Hematopoietic multipotent progenitor cell treated with erythropoietin and hydrocortisone succinate and interleukin-3 and kit ligand, for 17 days (in vitro differentiated cells): ENCODE data around the gene KSR1.

Source experiments
- DNase-seq: peaks from one replicate; pipeline ENCODE4 v3.0.0-alpha.2; 2015; ENCODE audit warnings: low spot score

KSR1 gene

GRCh38 chr17:27473748-27474609, 17.7 kb downstream of the KSR1 start:
- peak; percentile 93 for DNase-seq

GRCh38 chr17:27475070-27475673, 18.9 kb downstream of the KSR1 start:
- no peak for DNase-seq

GRCh38 chr17:27475981-27476895, 20.0 kb downstream of the KSR1 start:
- no peak for DNase-seq

GRCh38 chr17:27477050-27477888, 21.0 kb downstream of the KSR1 start:
- DNase-seq, result no peak

GRCh38 chr17:27477971-27478684, 21.9 kb downstream of the KSR1 start:
- no peak for DNase-seq

- no peak for DNase-seq
Observed at GRCh38 chr17:27478901-27479538, 22.8 kb downstream of the KSR1 start.

GRCh38 chr17:27479838-27480237, 23.6 kb downstream of the KSR1 start:
- no peak for DNase-seq

GRCh38 chr17:27480699-27481098, 24.5 kb downstream of the KSR1 start:
- no peak for DNase-seq

GRCh38 chr17:27481327-27481726, 25.1 kb downstream of the KSR1 start:
- no peak for DNase-seq

GRCh38 chr17:27485125-27485524, 28.9 kb downstream of the KSR1 start:
- DNase-seq, result no peak

- DNase-seq, result no peak
Observed at GRCh38 chr17:27485716-27486495, 29.7 kb downstream of the KSR1 start.

GRCh38 chr17:27486741-27487140, 30.5 kb downstream of the KSR1 start:
- no peak for DNase-seq

- no peak for DNase-seq
Observed at GRCh38 chr17:27488231-27488630, 32.0 kb downstream of the KSR1 start.

GRCh38 chr17:27489045-27489715, 32.9 kb downstream of the KSR1 start:
- peak; percentile 53 for DNase-seq

- no peak for DNase-seq
Observed at GRCh38 chr17:27490391-27490790, 34.1 kb downstream of the KSR1 start.

- DNase-seq, result peak; percentile 86
Observed at GRCh38 chr17:27491713-27492190, 35.5 kb downstream of the KSR1 start.

GRCh38 chr17:27492470-27492869, 36.2 kb downstream of the KSR1 start:
- DNase-seq, result no peak

GRCh38 chr17:27493088-27493487, 36.8 kb downstream of the KSR1 start:
- no peak for DNase-seq
